ENCODE data around the gene ATMIN.

DNA sequence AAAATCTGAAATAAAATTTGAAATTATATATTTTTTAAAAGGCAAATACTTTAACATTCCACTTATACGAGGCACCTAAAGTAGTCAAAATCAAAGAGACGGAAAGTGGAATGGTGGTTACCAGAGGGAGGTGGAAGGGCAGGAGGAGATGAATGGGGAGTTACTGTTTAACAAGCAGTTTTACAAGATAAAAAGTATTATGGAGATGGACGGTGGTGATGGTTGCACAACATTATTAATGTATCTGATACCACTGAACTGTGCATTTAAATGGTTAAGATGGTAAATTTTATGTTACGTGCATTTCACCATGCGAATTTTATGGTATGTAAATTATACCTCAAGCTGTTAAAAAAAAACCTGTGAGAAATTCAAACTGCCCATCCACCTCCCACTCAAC, 34.3 kb upstream of the ATMIN start:
- TF ChIP-seq POLR2AphosphoS5 (IDR thresholded peaks at IDR 0.05; ENCODE audit: low read depth): no peak
- TF ChIP-seq, protein P1, sequence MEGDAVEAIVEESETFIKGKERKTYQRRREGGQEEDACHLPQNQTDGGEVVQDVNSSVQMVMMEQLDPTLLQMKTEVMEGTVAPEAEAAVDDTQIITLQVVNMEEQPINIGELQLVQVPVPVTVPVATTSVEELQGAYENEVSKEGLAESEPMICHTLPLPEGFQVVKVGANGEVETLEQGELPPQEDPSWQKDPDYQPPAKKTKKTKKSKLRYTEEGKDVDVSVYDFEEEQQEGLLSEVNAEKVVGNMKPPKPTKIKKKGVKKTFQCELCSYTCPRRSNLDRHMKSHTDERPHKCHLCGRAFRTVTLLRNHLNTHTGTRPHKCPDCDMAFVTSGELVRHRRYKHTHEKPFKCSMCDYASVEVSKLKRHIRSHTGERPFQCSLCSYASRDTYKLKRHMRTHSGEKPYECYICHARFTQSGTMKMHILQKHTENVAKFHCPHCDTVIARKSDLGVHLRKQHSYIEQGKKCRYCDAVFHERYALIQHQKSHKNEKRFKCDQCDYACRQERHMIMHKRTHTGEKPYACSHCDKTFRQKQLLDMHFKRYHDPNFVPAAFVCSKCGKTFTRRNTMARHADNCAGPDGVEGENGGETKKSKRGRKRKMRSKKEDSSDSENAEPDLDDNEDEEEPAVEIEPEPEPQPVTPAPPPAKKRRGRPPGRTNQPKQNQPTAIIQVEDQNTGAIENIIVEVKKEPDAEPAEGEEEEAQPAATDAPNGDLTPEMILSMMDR (conservative IDR thresholded peaks at IDR 0.05; ENCODE audit: low read depth in 2 of 2): no peak
- no peak for TF ChIP-seq EZH2phosphoT487 (IDR thresholded peaks at IDR 0.05; ENCODE audit: unreplicated experiment)
- no peak for TF ChIP-seq EZH2 (IDR thresholded peaks at IDR 0.05; ENCODE audit: low read depth, unreplicated experiment)
- TF ChIP-seq, protein P2, sequence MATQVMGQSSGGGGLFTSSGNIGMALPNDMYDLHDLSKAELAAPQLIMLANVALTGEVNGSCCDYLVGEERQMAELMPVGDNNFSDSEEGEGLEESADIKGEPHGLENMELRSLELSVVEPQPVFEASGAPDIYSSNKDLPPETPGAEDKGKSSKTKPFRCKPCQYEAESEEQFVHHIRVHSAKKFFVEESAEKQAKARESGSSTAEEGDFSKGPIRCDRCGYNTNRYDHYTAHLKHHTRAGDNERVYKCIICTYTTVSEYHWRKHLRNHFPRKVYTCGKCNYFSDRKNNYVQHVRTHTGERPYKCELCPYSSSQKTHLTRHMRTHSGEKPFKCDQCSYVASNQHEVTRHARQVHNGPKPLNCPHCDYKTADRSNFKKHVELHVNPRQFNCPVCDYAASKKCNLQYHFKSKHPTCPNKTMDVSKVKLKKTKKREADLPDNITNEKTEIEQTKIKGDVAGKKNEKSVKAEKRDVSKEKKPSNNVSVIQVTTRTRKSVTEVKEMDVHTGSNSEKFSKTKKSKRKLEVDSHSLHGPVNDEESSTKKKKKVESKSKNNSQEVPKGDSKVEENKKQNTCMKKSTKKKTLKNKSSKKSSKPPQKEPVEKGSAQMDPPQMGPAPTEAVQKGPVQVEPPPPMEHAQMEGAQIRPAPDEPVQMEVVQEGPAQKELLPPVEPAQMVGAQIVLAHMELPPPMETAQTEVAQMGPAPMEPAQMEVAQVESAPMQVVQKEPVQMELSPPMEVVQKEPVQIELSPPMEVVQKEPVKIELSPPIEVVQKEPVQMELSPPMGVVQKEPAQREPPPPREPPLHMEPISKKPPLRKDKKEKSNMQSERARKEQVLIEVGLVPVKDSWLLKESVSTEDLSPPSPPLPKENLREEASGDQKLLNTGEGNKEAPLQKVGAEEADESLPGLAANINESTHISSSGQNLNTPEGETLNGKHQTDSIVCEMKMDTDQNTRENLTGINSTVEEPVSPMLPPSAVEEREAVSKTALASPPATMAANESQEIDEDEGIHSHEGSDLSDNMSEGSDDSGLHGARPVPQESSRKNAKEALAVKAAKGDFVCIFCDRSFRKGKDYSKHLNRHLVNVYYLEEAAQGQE (IDR thresholded peaks at IDR 0.05; ENCODE audit: unreplicated experiment): no peak
- no peak for TF ChIP-seq ZNF114 (CRISPR knock-in tag; IDR thresholded peaks at IDR 0.05)
- no peak for TF ChIP-seq JUNB (IDR thresholded peaks at IDR 0.05; ENCODE audit: unreplicated experiment)
- TF ChIP-seq NANOG (IDR thresholded peaks at IDR 0.05; ENCODE audit: borderline replicate concordance): no peak
- TF ChIP-seq, protein P3, sequence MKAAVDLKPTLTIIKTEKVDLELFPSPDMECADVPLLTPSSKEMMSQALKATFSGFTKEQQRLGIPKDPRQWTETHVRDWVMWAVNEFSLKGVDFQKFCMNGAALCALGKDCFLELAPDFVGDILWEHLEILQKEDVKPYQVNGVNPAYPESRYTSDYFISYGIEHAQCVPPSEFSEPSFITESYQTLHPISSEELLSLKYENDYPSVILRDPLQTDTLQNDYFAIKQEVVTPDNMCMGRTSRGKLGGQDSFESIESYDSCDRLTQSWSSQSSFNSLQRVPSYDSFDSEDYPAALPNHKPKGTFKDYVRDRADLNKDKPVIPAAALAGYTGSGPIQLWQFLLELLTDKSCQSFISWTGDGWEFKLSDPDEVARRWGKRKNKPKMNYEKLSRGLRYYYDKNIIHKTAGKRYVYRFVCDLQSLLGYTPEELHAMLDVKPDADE (IDR thresholded peaks at IDR 0.05): no peak
- TF ChIP-seq CREB1 (CRISPR knock-in tag; IDR thresholded peaks at IDR 0.05; ENCODE audit: low read depth): no peak
- TF ChIP-seq, protein P4, sequence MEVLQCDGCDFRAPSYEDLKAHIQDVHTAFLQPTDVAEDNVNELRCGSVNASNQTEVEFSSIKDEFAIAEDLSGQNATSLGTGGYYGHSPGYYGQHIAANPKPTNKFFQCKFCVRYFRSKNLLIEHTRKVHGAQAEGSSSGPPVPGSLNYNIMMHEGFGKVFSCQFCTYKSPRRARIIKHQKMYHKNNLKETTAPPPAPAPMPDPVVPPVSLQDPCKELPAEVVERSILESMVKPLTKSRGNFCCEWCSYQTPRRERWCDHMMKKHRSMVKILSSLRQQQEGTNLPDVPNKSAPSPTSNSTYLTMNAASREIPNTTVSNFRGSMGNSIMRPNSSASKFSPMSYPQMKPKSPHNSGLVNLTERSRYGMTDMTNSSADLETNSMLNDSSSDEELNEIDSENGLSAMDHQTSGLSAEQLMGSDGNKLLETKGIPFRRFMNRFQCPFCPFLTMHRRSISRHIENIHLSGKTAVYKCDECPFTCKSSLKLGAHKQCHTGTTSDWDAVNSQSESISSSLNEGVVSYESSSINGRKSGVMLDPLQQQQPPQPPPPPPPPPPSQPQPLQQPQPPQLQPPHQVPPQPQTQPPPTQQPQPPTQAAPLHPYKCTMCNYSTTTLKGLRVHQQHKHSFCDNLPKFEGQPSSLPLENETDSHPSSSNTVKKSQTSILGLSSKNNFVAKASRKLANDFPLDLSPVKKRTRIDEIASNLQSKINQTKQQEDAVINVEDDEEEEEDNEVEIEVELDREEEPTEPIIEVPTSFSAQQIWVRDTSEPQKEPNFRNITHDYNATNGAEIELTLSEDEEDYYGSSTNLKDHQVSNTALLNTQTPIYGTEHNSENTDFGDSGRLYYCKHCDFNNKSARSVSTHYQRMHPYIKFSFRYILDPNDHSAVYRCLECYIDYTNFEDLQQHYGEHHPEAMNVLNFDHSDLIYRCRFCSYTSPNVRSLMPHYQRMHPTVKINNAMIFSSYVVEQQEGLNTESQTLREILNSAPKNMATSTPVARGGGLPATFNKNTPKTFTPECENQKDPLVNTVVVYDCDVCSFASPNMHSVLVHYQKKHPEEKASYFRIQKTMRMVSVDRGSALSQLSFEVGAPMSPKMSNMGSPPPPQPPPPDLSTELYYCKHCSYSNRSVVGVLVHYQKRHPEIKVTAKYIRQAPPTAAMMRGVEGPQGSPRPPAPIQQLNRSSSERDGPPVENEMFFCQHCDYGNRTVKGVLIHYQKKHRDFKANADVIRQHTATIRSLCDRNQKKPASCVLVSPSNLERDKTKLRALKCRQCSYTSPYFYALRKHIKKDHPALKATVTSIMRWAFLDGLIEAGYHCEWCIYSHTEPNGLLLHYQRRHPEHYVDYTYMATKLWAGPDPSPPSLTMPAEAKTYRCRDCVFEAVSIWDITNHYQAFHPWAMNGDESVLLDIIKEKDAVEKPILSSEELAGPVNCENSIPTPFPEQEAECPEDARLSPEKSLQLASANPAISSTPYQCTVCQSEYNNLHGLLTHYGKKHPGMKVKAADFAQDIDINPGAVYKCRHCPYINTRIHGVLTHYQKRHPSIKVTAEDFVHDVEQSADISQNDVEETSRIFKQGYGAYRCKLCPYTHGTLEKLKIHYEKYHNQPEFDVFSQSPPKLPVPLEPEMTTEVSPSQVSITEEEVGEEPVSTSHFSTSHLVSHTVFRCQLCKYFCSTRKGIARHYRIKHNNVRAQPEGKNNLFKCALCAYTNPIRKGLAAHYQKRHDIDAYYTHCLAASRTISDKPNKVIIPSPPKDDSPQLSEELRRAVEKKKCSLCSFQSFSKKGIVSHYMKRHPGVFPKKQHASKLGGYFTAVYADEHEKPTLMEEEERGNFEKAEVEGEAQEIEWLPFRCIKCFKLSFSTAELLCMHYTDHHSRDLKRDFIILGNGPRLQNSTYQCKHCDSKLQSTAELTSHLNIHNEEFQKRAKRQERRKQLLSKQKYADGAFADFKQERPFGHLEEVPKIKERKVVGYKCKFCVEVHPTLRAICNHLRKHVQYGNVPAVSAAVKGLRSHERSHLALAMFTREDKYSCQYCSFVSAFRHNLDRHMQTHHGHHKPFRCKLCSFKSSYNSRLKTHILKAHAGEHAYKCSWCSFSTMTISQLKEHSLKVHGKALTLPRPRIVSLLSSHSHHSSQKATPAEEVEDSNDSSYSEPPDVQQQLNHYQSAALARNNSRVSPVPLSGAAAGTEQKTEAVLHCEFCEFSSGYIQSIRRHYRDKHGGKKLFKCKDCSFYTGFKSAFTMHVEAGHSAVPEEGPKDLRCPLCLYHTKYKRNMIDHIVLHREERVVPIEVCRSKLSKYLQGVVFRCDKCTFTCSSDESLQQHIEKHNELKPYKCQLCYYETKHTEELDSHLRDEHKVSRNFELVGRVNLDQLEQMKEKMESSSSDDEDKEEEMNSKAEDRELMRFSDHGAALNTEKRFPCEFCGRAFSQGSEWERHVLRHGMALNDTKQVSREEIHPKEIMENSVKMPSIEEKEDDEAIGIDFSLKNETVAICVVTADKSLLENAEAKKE (CRISPR knock-in tag; IDR thresholded peaks at IDR 0.05): no peak
